K562 (cell line): ENCODE results near the gene HDAC7.

Experiments used
- EZH2 ChIP-seq: IDR thresholded peaks from 2 replicates; pipeline ENCODE4 v1.6.1; 2012; ENCODE audit warnings: low read depth, mild to moderate bottlenecking, inconsistent platforms, low read length, borderline replicate concordance
- MTA3 ChIP-seq: fragments of 450-650 bp; formaldehyde crosslinking; IDR thresholded peaks from 2 replicates; pipeline ENCODE4 v1.6.1; 2017; ENCODE audit warnings: mild to moderate bottlenecking, borderline replicate concordance
- MYC ChIP-seq, 2 experiments: fragments of 250-450 bp in 1 of 2; sonication (Bioruptor Pico) in 1 of 2; IDR thresholded peaks; 2 replicates each; pipeline versions ENCODE4 v1.5.1 to v1.6.1; 2012 to 2021; ENCODE audit warnings: low read depth in 2 of 2, borderline replicate concordance in 1 of 2, improper control_type of control experiment in 1 of 2, low read length in 1 of 2, mild to moderate bottlenecking in 1 of 2, moderate library complexity in 1 of 2
- NR3C1 ChIP-seq: sonication (generic); formaldehyde crosslinking; IDR thresholded peaks from 2 replicates; pipeline ENCODE4 v1.8.1; 2022; ENCODE audit warnings: missing genetic modification reagents
- POLR2A ChIP-seq: fragments of 450-650 bp; conservative IDR thresholded peaks from 2 replicates; pipeline ENCODE4 v1.6.1; 2016
- SNIP1 ChIP-seq: fragments of 450-650 bp; IDR thresholded peaks from 2 replicates; pipeline ENCODE4 v1.7.1; 2017; ENCODE audit warnings: low read depth, mild to moderate bottlenecking
- ZFP36 ChIP-seq: fragments of 150-350 bp; IDR thresholded peaks from 2 replicates; pipeline ENCODE4 v1.6.1; 2018; ENCODE audit warnings: low read length, low read depth; ENCODE audit not compliant: partially characterized antibody
- ZNF12 ChIP-seq: sonication (generic); formaldehyde crosslinking; IDR thresholded peaks from 2 replicates; pipeline ENCODE4 v1.4.0; 2020; ENCODE audit warnings: mild to moderate bottlenecking, missing genetic modification reagents
- ZNF121 ChIP-seq: sonication (generic); formaldehyde crosslinking; conservative IDR thresholded peaks from 2 replicates; pipeline ENCODE4 v1.8.0; 2022; ENCODE audit warnings: missing genetic modification reagents
- TF ChIP-seq, protein P1 (sequence below): fragments of 450-650 bp; IDR thresholded peaks from 2 replicates; pipeline ENCODE4 v1.6.1; 2016; ENCODE audit warnings: antibody characterized with exemption
- TF ChIP-seq, protein P2 (sequence below): fragments of 450-650 bp; IDR thresholded peaks from 2 replicates; pipeline ENCODE4 v1.6.1; 2018; ENCODE audit not compliant: partially characterized antibody
- TF ChIP-seq, protein P3 (sequence below): sonication (generic); formaldehyde crosslinking; IDR thresholded peaks from 2 replicates; pipeline ENCODE4 v1.8.1; 2022; ENCODE audit warnings: missing genetic modification reagents
- TF ChIP-seq, protein P4 (sequence below), 3 experiments: IDR thresholded peaks in 2 of 3; conservative IDR thresholded peaks in 1 of 3; 2 replicates each; pipeline ENCODE4 v1.5.1; 2011 to 2012; ENCODE audit warnings: low read length in 3 of 3, mild to moderate bottlenecking in 3 of 3, control low read depth in 2 of 3, improper control_type of control experiment in 1 of 3, inconsistent platforms in 1 of 3, low read depth in 1 of 3, mixed read lengths in 1 of 3, moderate library complexity in 1 of 3; ENCODE audit not compliant: insufficient read depth in 2 of 3
- TF ChIP-seq, protein P5 (sequence below), 2 experiments: fragments of 450-650 bp in 1 of 2; sonication (generic) in 1 of 2; formaldehyde crosslinking in 1 of 2; IDR thresholded peaks in 1 of 2; conservative IDR thresholded peaks in 1 of 2; 2 replicates each; pipeline versions ENCODE4 v1.6.1 to v1.8.1; 2016 to 2023; ENCODE audit warnings: mild to moderate bottlenecking in 2 of 2, moderate library complexity in 2 of 2, inconsistent platforms in 1 of 2, missing genetic modification reagents in 1 of 2

DNA sequence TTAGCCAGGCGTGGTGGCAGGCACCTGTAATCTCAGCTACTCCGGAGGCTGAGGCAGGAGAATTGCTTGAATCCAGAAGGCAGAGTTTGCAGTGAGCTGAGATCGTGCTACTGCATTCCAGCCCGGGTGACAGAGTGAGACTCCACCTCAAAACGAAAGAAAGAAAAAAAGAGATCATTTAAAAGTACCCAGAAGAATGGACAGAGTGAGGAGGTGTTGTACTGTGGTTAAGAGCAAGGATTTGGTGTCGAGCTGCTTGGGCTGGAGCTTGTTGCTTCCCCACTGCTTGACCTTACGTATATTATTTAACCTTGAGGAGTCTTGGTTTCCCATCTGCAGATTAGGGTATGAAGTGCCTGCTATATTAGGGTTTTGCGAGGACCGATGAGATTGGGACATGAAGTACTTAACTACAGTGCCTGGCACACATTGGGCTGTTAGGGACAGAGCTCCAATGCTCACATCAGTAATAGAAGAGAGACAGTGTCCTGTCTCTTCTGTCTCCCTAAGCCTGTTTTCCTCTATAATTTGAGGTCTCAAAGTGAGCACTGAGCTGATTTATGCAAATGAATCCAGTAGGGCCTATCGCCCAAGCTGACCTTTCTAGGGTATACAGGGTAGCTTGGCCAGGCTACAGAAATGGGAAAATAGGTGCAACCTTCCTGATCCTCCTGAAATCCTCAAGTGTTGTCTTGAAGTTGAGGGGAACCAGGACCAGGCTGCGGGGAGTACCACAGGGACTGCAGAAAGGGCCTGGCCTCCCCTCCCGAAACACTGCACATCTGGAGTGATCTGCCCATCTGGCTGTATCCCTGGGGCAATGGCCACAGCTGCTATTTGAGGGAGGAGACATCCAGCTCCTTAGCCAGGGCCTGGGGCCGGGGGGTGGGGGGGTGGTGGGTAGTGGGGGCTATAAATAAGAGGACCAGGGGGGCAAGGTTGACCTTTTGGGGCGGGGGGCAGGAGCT, 8.6 kb upstream of the HDAC7 start:
- TF ChIP-seq ZNF12 (CRISPR knock-in tag) (no peak), MTA3 (no peak), MYC (IDR thresholded peaks at IDR 0.05; ENCODE audit: low read depth, low read length) (no peak), MYC (CRISPR knock-in tag; IDR thresholded peaks at IDR 0.05; ENCODE audit: borderline replicate concordance, low read depth) (no peak), POLR2A (no peak), ZNF121 (no peak), SNIP1 (no peak), ZFP36 (no peak), EZH2 (no peak), NR3C1 (CRISPR knock-in tag) (no peak)
- TF ChIP-seq, protein P1, sequence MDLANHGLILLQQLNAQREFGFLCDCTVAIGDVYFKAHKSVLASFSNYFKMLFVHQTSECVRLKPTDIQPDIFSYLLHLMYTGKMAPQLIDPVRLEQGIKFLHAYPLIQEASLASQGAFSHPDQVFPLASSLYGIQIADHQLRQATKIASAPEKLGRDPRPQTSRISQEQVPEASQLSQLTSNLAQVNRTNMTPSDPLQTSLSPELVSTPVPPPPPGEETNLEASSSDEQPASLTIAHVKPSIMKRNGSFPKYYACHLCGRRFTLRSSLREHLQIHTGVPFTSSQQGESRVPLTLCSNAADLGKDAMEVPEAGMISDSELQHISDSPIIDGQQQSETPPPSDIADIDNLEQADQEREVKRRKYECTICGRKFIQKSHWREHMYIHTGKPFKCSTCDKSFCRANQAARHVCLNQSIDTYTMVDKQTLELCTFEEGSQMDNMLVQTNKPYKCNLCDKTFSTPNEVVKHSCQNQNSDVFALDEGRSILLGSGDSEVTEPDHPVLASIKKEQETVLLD = no peak
- TF ChIP-seq, protein P2, sequence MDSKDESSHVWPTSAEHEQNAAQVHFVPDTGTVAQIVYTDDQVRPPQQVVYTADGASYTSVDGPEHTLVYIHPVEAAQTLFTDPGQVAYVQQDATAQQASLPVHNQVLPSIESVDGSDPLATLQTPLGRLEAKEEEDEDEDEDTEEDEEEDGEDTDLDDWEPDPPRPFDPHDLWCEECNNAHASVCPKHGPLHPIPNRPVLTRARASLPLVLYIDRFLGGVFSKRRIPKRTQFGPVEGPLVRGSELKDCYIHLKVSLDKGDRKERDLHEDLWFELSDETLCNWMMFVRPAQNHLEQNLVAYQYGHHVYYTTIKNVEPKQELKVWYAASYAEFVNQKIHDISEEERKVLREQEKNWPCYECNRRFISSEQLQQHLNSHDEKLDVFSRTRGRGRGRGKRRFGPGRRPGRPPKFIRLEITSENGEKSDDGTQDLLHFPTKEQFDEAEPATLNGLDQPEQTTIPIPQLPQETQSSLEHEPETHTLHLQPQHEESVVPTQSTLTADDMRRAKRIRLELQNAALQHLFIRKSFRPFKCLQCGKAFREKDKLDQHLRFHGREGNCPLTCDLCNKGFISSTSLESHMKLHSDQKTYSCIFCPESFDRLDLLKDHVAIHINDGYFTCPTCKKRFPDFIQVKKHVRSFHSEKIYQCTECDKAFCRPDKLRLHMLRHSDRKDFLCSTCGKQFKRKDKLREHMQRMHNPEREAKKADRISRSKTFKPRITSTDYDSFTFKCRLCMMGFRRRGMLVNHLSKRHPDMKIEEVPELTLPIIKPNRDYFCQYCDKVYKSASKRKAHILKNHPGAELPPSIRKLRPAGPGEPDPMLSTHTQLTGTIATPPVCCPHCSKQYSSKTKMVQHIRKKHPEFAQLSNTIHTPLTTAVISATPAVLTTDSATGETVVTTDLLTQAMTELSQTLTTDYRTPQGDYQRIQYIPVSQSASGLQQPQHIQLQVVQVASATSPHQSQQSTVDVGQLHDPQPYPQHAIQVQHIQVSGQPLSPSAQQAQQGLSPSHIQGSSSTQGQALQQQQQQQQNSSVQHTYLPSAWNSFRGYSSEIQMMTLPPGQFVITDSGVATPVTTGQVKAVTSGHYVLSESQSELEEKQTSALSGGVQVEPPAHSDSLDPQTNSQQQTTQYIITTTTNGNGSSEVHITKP = no peak
- TF ChIP-seq, protein P3, sequence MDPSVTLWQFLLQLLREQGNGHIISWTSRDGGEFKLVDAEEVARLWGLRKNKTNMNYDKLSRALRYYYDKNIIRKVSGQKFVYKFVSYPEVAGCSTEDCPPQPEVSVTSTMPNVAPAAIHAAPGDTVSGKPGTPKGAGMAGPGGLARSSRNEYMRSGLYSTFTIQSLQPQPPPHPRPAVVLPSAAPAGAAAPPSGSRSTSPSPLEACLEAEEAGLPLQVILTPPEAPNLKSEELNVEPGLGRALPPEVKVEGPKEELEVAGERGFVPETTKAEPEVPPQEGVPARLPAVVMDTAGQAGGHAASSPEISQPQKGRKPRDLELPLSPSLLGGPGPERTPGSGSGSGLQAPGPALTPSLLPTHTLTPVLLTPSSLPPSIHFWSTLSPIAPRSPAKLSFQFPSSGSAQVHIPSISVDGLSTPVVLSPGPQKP = no peak
- TF ChIP-seq, protein P4, sequence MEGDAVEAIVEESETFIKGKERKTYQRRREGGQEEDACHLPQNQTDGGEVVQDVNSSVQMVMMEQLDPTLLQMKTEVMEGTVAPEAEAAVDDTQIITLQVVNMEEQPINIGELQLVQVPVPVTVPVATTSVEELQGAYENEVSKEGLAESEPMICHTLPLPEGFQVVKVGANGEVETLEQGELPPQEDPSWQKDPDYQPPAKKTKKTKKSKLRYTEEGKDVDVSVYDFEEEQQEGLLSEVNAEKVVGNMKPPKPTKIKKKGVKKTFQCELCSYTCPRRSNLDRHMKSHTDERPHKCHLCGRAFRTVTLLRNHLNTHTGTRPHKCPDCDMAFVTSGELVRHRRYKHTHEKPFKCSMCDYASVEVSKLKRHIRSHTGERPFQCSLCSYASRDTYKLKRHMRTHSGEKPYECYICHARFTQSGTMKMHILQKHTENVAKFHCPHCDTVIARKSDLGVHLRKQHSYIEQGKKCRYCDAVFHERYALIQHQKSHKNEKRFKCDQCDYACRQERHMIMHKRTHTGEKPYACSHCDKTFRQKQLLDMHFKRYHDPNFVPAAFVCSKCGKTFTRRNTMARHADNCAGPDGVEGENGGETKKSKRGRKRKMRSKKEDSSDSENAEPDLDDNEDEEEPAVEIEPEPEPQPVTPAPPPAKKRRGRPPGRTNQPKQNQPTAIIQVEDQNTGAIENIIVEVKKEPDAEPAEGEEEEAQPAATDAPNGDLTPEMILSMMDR (IDR thresholded peaks at IDR 0.05 in 2 of 3, conservative IDR thresholded peaks at IDR 0.05 in 1 of 3; ENCODE audit: insufficient read depth in 2 of 3, low read depth in 1 of 3, low read length in 3 of 3) = no peak
- TF ChIP-seq, protein P5, sequence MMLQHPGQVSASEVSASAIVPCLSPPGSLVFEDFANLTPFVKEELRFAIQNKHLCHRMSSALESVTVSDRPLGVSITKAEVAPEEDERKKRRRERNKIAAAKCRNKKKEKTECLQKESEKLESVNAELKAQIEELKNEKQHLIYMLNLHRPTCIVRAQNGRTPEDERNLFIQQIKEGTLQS (IDR thresholded peaks at IDR 0.05) = no peak
- TF ChIP-seq, protein P5 (CRISPR knock-in tag; conservative IDR thresholded peaks at IDR 0.05) = no peak
